ENCODE measurements around the gene SLC24A4.

SLC24A4 gene

GRCh38 chr14:92493024-92493423, 170.1 kb downstream of the SLC24A4 start:
- H3K4me3 ChIP-seq (ENCODE audit: low read depth, low read length): no peak overlapping the region
- no peak for TF ChIP-seq CTCF (IDR thresholded peaks at IDR 0.05; ENCODE audit: borderline replicate concordance, insufficient read depth, low read depth, low read length)

GRCh38 chr14:92493492-92493891, 170.5 kb downstream of the SLC24A4 start:
- H3K4me3 ChIP-seq (ENCODE audit: low read depth, low read length): no peak overlapping the region
- no peak for TF ChIP-seq CTCF (IDR thresholded peaks at IDR 0.05; ENCODE audit: borderline replicate concordance, insufficient read depth, low read depth, low read length)

GRCh38 chr14:92494512-92494911, 171.5 kb downstream of the SLC24A4 start:
- TF ChIP-seq CTCF (IDR thresholded peaks at IDR 0.05; ENCODE audit: borderline replicate concordance, insufficient read depth, low read depth, low read length): no peak

GRCh38 chr14:92495027-92495426, 172.1 kb downstream of the SLC24A4 start:
- no peak overlapping the region for H3K4me3 ChIP-seq (ENCODE audit: low read depth, low read length)
- TF ChIP-seq CTCF (IDR thresholded peaks at IDR 0.05; ENCODE audit: borderline replicate concordance, insufficient read depth, low read depth, low read length): no peak

More at GRCh38 chr14:92494512-92494911, 171.5 kb downstream of the SLC24A4 start:
- H3K4me3 ChIP-seq (ENCODE audit: low read depth, low read length): no peak overlapping the region

GRCh38 chr14:92496191-92496857, 173.4 kb downstream of the SLC24A4 start:
- no peak for TF ChIP-seq CTCF (IDR thresholded peaks at IDR 0.05; ENCODE audit: borderline replicate concordance, insufficient read depth, low read depth, low read length)

GRCh38 chr14:92497391-92497790, 174.4 kb downstream of the SLC24A4 start:
- TF ChIP-seq CTCF (IDR thresholded peaks at IDR 0.05; ENCODE audit: borderline replicate concordance, insufficient read depth, low read depth, low read length): no peak
- H3K4me3 ChIP-seq (ENCODE audit: low read depth, low read length): no peak overlapping the region

More at GRCh38 chr14:92496191-92496857, 173.4 kb downstream of the SLC24A4 start:
- H3K4me3 ChIP-seq (ENCODE audit: low read depth, low read length): no peak overlapping the region

- H3K4me3 ChIP-seq (ENCODE audit: low read depth, low read length): no peak overlapping the region
- no peak for TF ChIP-seq CTCF (IDR thresholded peaks at IDR 0.05; ENCODE audit: borderline replicate concordance, insufficient read depth, low read depth, low read length)
Measured at GRCh38 chr14:92499234-92499633, 176.3 kb downstream of the SLC24A4 start.
